Renal pelvis (tissue), 4 donors: Measurements from ENCODE around the gene MPC2. TPM values are rescaled to one million over a fixed set of nuclear protein-coding genes. Genes with fewer than 3 reads are reported as not detected.
"Not testable (repeated sequence)": the region's sequence is repeated elsewhere in the genome, so short reads cannot be mapped to it uniquely, and the experiment has no call there.

ENCODE experiments used
- DNase-seq: peaks from one replicate; pipeline ENCODE4 v3.0.0-alpha.2; 2013
- polyA plus RNA-seq, 3 donors: library from polyadenylated mRNA; unstranded; fragments of 120-200 nt; gene quantifications; one replicate each; pipeline ENCODE4 v1.2.1, GENCODE V29; 2013; ENCODE audit not compliant: insufficient read length in 3 of 3

Gene MPC2
- polyA plus RNA-seq, 3 donors, result 188 to 199 (median 194) TPM

- no peak for DNase-seq
These were observed 25.5 kb downstream of the MPC2 start for GRCh38 chr1:167911413-167911812.

GRCh38 chr1:167910530-167910929, 26.3 kb downstream of the MPC2 start:
- DNase-seq, result no peak

GRCh38 chr1:167909691-167910180, 27.1 kb downstream of the MPC2 start:
- DNase-seq, result no peak

- no peak for DNase-seq
These were observed 31.2 kb downstream of the MPC2 start for GRCh38 chr1:167905671-167906070.

- no peak for DNase-seq
These were observed 31.7 kb downstream of the MPC2 start for GRCh38 chr1:167905182-167905581.

GRCh38 chr1:167904652-167905130, 32.2 kb downstream of the MPC2 start:
- no peak for DNase-seq

GRCh38 chr1:167900907-167901306, 36.0 kb downstream of the MPC2 start:
- no peak for DNase-seq

GRCh38 chr1:167899253-167899681, 37.6 kb downstream of the MPC2 start:
- DNase-seq, result no peak

- DNase-seq, result no peak
These were observed 38.2 kb downstream of the MPC2 start for GRCh38 chr1:167898578-167899222.

- no peak for DNase-seq
These were observed 43.1 kb downstream of the MPC2 start for GRCh38 chr1:167893798-167894197.

GRCh38 chr1:167890400-167890799, 46.5 kb downstream of the MPC2 start:
- DNase-seq, result no peak

- DNase-seq, result not testable (repeated sequence)
These were observed 49.7 kb downstream of the MPC2 start for GRCh38 chr1:167887187-167887586.

GRCh38 chr1:167882376-167882775, 54.5 kb downstream of the MPC2 start:
- no peak for DNase-seq

GRCh38 chr1:167881786-167882185, 55.1 kb downstream of the MPC2 start:
- DNase-seq, result no peak

- DNase-seq, result no peak
These were observed 55.8 kb downstream of the MPC2 start for GRCh38 chr1:167881069-167881468.

GRCh38 chr1:167880580-167881021, 56.3 kb downstream of the MPC2 start:
- DNase-seq, result no peak

- no peak for DNase-seq
These were observed 57.4 kb downstream of the MPC2 start for GRCh38 chr1:167879508-167879907.

GRCh38 chr1:167878372-167879160, 58.3 kb downstream of the MPC2 start:
- DNase-seq, result no peak

GRCh38 chr1:167876597-167877175, 60.2 kb downstream of the MPC2 start:
- DNase-seq, result no peak

GRCh38 chr1:167871331-167871730, 65.5 kb downstream of the MPC2 start:
- no peak for DNase-seq

- DNase-seq, result not testable (repeated sequence)
These were observed 67.5 kb downstream of the MPC2 start for GRCh38 chr1:167869157-167870001.
